NCI-H69 (cell line): ENCODE measurements around the gene UBE2H.
"Not testable (repeated sequence)": the region's sequence is repeated elsewhere in the genome, so short reads cannot be mapped to it uniquely, and the experiment has no call there.

Experiments used
- DNase-seq: peaks from one replicate; lab custom pipeline; 2025; lab: John Stamatoyannopoulos, UW

UBE2H gene

GRCh38 chr7:129823143-129823542 lies 129.6 kb downstream of the UBE2H start:
- DNase-seq = not testable (repeated sequence)

- DNase-seq = no peak
These were observed 131.3 kb downstream of the UBE2H start for GRCh38 chr7:129821476-129821875.

- DNase-seq = no peak
These were observed 136.0 kb downstream of the UBE2H start for GRCh38 chr7:129816742-129817141.

GRCh38 chr7:129807863-129808262 lies 144.9 kb downstream of the UBE2H start:
- no peak for DNase-seq

- no peak for DNase-seq
These were observed 147.7 kb downstream of the UBE2H start for GRCh38 chr7:129804890-129805719.

- DNase-seq = no peak
These were observed 148.5 kb downstream of the UBE2H start for GRCh38 chr7:129804111-129804889.

- DNase-seq = no peak
These were observed 149.1 kb downstream of the UBE2H start for GRCh38 chr7:129803546-129804081.

- peak; percentile 56 for DNase-seq
These were observed 150.9 kb downstream of the UBE2H start for GRCh38 chr7:129801882-129802281.

- DNase-seq = no peak
These were observed 151.9 kb downstream of the UBE2H start for GRCh38 chr7:129800901-129801300.

- no peak for DNase-seq
These were observed 153.3 kb downstream of the UBE2H start for GRCh38 chr7:129799350-129799955.

- DNase-seq = no peak
These were observed 154.0 kb downstream of the UBE2H start for GRCh38 chr7:129798616-129799349.

GRCh38 chr7:129797214-129797789 lies 155.5 kb downstream of the UBE2H start:
- DNase-seq = peak; percentile 79

- DNase-seq = no peak
These were observed 156.5 kb downstream of the UBE2H start for GRCh38 chr7:129796186-129796775.

GRCh38 chr7:129794461-129794860 lies 158.3 kb downstream of the UBE2H start:
- DNase-seq = not testable (repeated sequence)

GRCh38 chr7:129793506-129794310 lies 159.1 kb downstream of the UBE2H start:
- no peak for DNase-seq

- DNase-seq = no peak
These were observed 160.0 kb downstream of the UBE2H start for GRCh38 chr7:129792721-129793120.

- DNase-seq = no peak
These were observed 162.6 kb downstream of the UBE2H start for GRCh38 chr7:129790136-129790535.

- DNase-seq = peak; percentile 34
These were observed 163.1 kb downstream of the UBE2H start for GRCh38 chr7:129789652-129790051.

- DNase-seq = no peak
These were observed 163.8 kb downstream of the UBE2H start for GRCh38 chr7:129789000-129789399.
